ENCODE measurements around the gene SGCA. TPM values are rescaled to one million over a fixed set of nuclear protein-coding genes. Genes with fewer than 3 reads are reported as not detected.

Gene SGCA
- total RNA-seq, 2 experiments from 2014 or later: 0.34 TPM; not detected in 1

DNA sequence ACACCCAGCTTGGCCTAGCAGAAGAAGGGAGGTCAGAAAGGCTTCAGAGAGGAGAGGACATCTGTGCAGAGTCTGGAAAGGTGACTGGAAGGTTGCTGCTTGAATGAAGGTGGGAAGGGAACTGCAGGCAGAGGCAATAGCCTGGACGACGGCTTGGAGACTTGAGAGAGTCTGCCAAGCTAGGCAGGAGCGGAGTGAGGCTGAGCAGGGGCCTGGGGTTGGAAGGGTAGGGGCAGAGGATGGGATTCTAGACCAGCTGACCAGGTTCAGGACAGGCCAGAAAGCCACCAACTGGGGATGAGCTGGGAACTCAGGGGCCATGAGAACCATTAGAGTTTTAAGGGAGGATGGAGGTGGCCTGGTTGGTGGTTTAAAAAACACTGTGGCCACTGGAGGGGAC lies 339 bp upstream of the SGCA start:
- ChIA-PET CTCF (interaction anchor here (0.8 to 1.7 kb wide), 8 partner anchors 13 to 71 kb away, joined by 3 to 9 read pairs (median 4); partner anchors contain the start of gene PPP1R9B), POLR2A (interaction anchor here (0.6 to 2.0 kb wide), 2 partner anchors 13 to 107 kb away, joined by 3 to 6 read pairs; no protein-coding TSS in a partner anchor)
- TF ChIP-seq, protein P1, sequence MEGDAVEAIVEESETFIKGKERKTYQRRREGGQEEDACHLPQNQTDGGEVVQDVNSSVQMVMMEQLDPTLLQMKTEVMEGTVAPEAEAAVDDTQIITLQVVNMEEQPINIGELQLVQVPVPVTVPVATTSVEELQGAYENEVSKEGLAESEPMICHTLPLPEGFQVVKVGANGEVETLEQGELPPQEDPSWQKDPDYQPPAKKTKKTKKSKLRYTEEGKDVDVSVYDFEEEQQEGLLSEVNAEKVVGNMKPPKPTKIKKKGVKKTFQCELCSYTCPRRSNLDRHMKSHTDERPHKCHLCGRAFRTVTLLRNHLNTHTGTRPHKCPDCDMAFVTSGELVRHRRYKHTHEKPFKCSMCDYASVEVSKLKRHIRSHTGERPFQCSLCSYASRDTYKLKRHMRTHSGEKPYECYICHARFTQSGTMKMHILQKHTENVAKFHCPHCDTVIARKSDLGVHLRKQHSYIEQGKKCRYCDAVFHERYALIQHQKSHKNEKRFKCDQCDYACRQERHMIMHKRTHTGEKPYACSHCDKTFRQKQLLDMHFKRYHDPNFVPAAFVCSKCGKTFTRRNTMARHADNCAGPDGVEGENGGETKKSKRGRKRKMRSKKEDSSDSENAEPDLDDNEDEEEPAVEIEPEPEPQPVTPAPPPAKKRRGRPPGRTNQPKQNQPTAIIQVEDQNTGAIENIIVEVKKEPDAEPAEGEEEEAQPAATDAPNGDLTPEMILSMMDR (IDR thresholded peaks at IDR 0.05): no peak
- ATAC-seq (no peak), DNase-seq (no peak)
- Mint-ChIP-seq H3K27me3 (peaks cover 3% of the 10 kb centered on the region), H3K36me3 (ENCODE audit: low read depth) (no peaks in the 10 kb centered on the region), H3K4me3 (no peak overlapping the region), H3K27ac (no peak overlapping the region), H3K4me1 (ENCODE audit: low read depth) (peaks cover 43% of the 10 kb centered on the region), H3K9me3 (no peaks in the 10 kb centered on the region)
- intact Hi-C loops (cut with micrococcal nuclease): loop anchor here (10.0 kb wide), 1 partner anchor 51 kb away; no protein-coding TSS in a partner anchor

DNA sequence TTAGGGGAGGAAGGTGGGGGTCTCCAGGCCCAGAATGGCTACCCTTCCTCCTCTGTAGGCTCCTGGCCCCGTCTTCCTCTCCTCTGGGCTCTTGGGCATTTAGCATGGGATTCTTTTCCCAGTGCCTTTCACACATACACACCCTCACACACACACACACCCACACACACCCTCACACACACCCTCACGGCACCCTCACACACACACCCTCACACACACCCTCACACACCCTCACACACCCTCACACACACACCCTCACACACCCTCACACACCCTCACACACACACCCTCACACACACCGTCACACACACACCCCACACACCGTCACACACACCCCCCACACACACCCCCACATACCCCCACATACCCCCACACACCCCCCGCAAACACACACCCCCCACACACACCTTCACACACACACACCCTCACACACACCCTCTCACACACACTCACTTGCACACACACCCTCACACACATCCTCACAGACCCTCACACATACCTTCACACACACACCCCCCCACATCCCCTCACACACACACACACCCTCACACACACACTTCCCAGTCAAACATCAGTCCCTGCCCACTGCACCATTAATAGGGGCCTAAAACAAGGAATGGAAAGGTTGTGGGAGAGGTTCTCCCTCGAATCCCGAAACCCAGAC lies 845 bp downstream of the SGCA start:
- intact Hi-C loops (cut with micrococcal nuclease): loop anchor here (10.0 kb wide), 1 partner anchor 52 kb away; no protein-coding TSS in a partner anchor
- Mint-ChIP-seq H3K4me3 (no peak overlapping the region), H3K4me1 (ENCODE audit: low read depth) (peaks cover 35% of the 10 kb centered on the region), H3K27me3 (peaks cover 3% of the 10 kb centered on the region), H3K27ac (no peak overlapping the region), H3K9me3 (no peaks in the 10 kb centered on the region), H3K36me3 (ENCODE audit: low read depth) (no peaks in the 10 kb centered on the region)
- ATAC-seq (no peak), DNase-seq (no peak)
- TF ChIP-seq, protein P1 (IDR thresholded peaks at IDR 0.05): no peak
- POLR2A ChIA-PET: interaction anchor here (0.7 to 2.0 kb wide), 2 partner anchors 14 to 33 kb away, joined by 4 to 6 read pairs; no protein-coding TSS in a partner anchor
- CTCF ChIA-PET: interaction anchor here (0.8 to 1.8 kb wide), 6 partner anchors 15 to 51 kb away, joined by 3 to 7 read pairs (median 4); partner anchors contain the start of gene PPP1R9B

DNA sequence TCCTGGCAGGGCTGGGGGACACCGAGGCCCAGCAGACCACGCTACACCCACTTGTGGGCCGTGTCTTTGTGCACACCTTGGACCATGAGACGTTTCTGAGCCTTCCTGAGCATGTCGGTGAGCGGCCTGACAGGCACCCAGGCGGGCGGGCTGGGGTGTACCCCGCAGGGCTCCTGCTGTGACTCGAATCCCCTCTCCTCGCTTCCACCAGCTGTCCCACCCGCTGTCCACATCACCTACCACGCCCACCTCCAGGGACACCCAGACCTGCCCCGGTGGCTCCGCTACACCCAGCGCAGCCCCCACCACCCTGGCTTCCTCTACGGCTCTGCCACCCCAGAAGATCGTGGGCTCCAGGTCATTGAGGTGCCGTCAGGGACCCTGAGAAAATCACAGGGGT lies 1.6 kb downstream of the SGCA start:
- ChIA-PET CTCF (interaction anchor here (1.3 to 4.5 kb wide), 6 partner anchors 11 to 129 kb away, joined by 3 to 49 read pairs (median 6); partner anchors contain the start of gene COL1A1), POLR2A (no interaction called here)
- Mint-ChIP-seq H3K27ac (no peak overlapping the region), H3K9me3 (no peaks in the 10 kb centered on the region), H3K4me3 (no peak overlapping the region), H3K4me1 (ENCODE audit: low read depth) (peaks cover 28% of the 10 kb centered on the region), H3K36me3 (ENCODE audit: low read depth) (no peaks in the 10 kb centered on the region), H3K27me3 (peaks cover 3% of the 10 kb centered on the region)
- intact Hi-C loops (cut with micrococcal nuclease): loop anchor here (10.0 kb wide), 1 partner anchor 53 kb away; no protein-coding TSS in a partner anchor
- TF ChIP-seq, protein P1 (IDR thresholded peaks at IDR 0.05): no peak
- DNase-seq (no peak), ATAC-seq (no peak)

DNA sequence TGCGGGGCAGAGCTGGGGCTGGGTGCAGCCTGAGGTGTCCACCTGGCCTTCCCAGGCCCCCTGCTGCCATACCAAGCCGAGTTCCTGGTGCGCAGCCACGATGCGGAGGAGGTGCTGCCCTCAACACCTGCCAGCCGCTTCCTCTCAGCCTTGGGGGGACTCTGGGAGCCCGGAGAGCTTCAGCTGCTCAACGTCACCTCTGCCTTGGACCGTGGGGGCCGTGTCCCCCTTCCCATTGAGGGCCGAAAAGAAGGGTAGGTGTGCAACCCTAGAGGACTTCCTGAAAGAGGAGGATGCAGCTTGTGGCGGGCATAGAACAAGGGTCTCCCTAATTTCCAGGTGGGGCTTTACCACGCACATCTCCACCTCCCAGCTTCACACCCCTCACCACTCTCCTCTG lies 2.5 kb downstream of the SGCA start:
- Mint-ChIP-seq H3K27ac (peak overlapping the region; percentile 60), H3K36me3 (ENCODE audit: low read depth) (no peaks in the 10 kb centered on the region), H3K27me3 (peaks cover 3% of the 10 kb centered on the region), H3K4me1 (ENCODE audit: low read depth) (peaks cover 19% of the 10 kb centered on the region), H3K9me3 (no peaks in the 10 kb centered on the region), H3K4me3 (no peak overlapping the region)
- TF ChIP-seq, protein P1 (IDR thresholded peaks at IDR 0.05): no peak
- CTCF ChIA-PET: interaction anchor here (0.6 to 4.5 kb wide), 9 partner anchors 10 to 128 kb away, joined by 3 to 49 read pairs (median 4); partner anchors contain the start of gene COL1A1
- no peak for ATAC-seq
- intact Hi-C loops (cut with micrococcal nuclease): loop anchor here (2.0 to 10.0 kb wide), 2 partner anchors 30 to 54 kb away; no protein-coding TSS in a partner anchor
- POLR2A ChIA-PET: interaction anchor here (1.2 kb wide), 1 partner anchor 16 kb away, joined by 3 read pairs; no protein-coding TSS in a partner anchor
- DNase-seq: no peak
